ENCODE results near the gene HYAL4. TPM values are rescaled to one million over a fixed set of nuclear protein-coding genes. Genes with fewer than 3 reads are reported as not detected.

Gene HYAL4
- total and polyA plus RNA-seq, 2 donors (not counting 3 experiments of a cell fraction or from before 2014, with no cell fraction given) = not detected

- Histone ChIP-seq H2AFZ (ENCODE audit: low read depth, low read length) (peak overlapping the region; percentile 39), H4K20me1 (replicated peaks; ENCODE audit: control insufficient read depth, extremely low read depth, insufficient read depth, low read length) (no peaks in the 10 kb centered on the region), H3K27ac (ENCODE audit: insufficient read depth, low read depth, low read length) (no peak overlapping the region), H3K9me3 (replicated peaks; ENCODE audit: control insufficient read depth, insufficient read depth, low read length) (no peaks in the 10 kb centered on the region), H3K4me2 (ENCODE audit: insufficient read depth, low read length) (no peak overlapping the region), H3K27me3 (ENCODE audit: control insufficient read depth in 2 of 2, insufficient read depth in 2 of 2, low read length in 2 of 2) (no peaks in the 10 kb centered on the region), H3K36me3 (ENCODE audit: control insufficient read depth in 2 of 2, extremely low read depth in 1 of 2, insufficient read depth in 2 of 2, low read length in 2 of 2) (no peaks in the 10 kb centered on the region), H3K9me1 (replicated peaks; ENCODE audit: control insufficient read depth, extremely low read depth, insufficient read depth, low read length) (no peaks in the 10 kb centered on the region), H3K79me2 (ENCODE audit: control insufficient read depth, insufficient read depth, low read length) (no peaks in the 10 kb centered on the region), H3K4me3 (replicated peaks in 1 of 3; ENCODE audit: insufficient read depth in 1 of 3, low read depth in 1 of 3, low read length in 3 of 3) (no peak overlapping the region), H3K9ac (replicated peaks; ENCODE audit: extremely low read depth, insufficient read depth, low read length) (no peak overlapping the region), H3K4me1 (ENCODE audit: control insufficient read depth, extremely low read depth, insufficient read depth, low read length) (peaks cover 7% of the 10 kb centered on the region)
- ChIA-PET POLR2A (no interaction called here), CTCF (interaction anchor here (0.9 to 5.9 kb wide), 30 partner anchors 8 to 986 kb away, joined by 3 to 115 read pairs (median 5); partner anchors contain the start of gene WASL)
- TF ChIP-seq MYC (IDR thresholded peaks at IDR 0.05; ENCODE audit: low read depth, low read length) (no peak), EZH2 (IDR thresholded peaks at IDR 0.05; ENCODE audit: borderline replicate concordance, low read depth, low read length, severe bottlenecking) (no peak), POLR2AphosphoS5 (IDR thresholded peaks at IDR 0.05; ENCODE audit: insufficient read depth, low read depth, low read length) (no peak), GATA2 (IDR thresholded peaks at IDR 0.05; ENCODE audit: insufficient read depth, insufficient read length, low read depth, low read length) (no peak), MAX (IDR thresholded peaks at IDR 0.05; ENCODE audit: insufficient read depth, insufficient read length) (no peak), FOS (IDR thresholded peaks at IDR 0.05; ENCODE audit: borderline replicate concordance, insufficient read depth, low read length) (no peak), POLR2A (IDR thresholded peaks at IDR 0.05; ENCODE audit: low read depth, low read length) (no peak), CTCF (IDR thresholded peaks at IDR 0.05; ENCODE audit: extremely low read depth in 1 of 2, insufficient read depth in 1 of 2, low read depth in 1 of 2, low read length in 2 of 2) (no peak)
- no TSS peak for BruUV-seq (replicated peaks)
- intact Hi-C loops (cut with micrococcal nuclease) = loop anchor here (1.0 to 10.0 kb wide), 8 partner anchors 67 to 1059 kb away; no protein-coding TSS in a partner anchor
- dilution Hi-C loops (cut with MboI; ENCODE audit: extremely low pct_ligation_motif_present, low sequenced_read_pairs) = no loop called here
- DNase-seq (ENCODE audit: low read depth, low spot score) (peak; percentile 1), FAIRE-seq (no peak)
Observed at GRCh38 chr7:123798532-123799188, 46.3 kb upstream of the HYAL4 start.

All from endothelial cell of umbilical vein (primary cell).